NCI-H69 (cell line): Measurements from ENCODE around the gene KRTAP10-9.
A peak's percentile ranks its signal among the peaks of the same experiment; 100 is the strongest.

Experiments
- DNase-seq: peaks from one replicate; lab custom pipeline; 2025; lab: John Stamatoyannopoulos, UW

Gene KRTAP10-9

DNA sequence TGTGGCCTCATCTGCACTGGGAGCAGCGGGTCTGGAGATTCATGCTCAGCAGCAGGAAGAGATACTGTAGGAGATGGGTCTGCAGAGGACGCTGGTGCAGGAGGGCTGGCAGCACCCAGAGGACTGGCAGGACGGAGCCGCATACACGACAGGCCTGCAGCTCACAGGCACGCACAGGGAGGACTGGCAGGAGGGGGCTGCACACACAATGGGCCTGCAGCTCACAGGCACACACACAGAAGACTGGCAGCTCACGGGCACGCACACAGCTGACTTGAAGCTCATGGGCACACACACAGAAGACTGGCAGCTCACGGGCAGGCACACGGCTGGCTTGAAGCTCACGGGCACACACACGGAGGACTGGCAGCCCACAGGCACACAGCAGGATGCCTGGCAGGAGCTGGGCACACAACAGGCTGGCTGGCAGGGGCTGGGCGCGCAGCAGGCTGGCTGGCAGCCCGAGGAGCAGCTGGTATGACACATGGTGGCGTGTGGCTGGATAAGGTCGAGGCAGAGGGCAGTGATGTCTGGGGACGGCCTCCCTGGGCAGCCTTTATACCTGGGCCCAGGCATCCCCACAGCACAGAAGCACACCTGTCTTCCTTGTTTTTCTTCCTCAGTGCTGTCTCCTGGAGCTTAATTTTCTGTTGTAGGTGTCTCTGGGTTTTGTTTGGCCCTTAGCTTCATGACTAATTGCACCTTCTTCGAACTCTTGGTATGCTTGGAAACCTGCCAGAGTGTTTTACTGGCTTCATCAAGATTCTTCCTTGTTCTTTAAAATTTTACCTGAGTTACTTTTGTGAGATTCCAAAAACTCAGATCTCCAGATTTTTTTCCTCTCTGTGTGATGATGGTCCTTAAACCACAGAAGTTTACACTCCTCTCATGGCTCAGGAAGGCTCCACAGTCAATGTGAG is 39.8 kb downstream of the KRTAP10-9 start, which contains the start of gene KRTAP12-2:
TSS of gene KRTAP12-2 (minus strand) at position 527 of the 920 bp plus-strand sequence. CDS start at position 486, 41 bp downstream.
- peak; percentile 96 for DNase-seq

DNA sequence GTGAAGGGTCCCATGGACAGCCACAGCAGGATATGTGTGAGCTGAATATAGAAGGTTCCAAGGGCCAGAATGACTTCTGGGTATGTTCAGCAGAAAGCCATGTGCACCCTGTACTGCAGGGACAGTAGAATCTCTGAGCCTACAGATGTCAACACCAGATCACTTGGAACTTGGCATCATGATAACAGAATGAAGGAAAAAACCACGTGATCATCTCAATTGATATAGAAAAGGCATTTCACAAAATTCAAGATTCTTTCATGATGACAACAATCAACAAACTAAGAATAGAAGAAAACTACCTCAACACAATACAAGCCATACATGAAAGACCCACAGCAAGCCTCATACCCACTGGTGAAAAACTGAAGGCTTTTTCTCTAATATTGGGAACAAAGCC is 40.7 kb downstream of the KRTAP10-9 start:
- DNase-seq: no peak

DNA sequence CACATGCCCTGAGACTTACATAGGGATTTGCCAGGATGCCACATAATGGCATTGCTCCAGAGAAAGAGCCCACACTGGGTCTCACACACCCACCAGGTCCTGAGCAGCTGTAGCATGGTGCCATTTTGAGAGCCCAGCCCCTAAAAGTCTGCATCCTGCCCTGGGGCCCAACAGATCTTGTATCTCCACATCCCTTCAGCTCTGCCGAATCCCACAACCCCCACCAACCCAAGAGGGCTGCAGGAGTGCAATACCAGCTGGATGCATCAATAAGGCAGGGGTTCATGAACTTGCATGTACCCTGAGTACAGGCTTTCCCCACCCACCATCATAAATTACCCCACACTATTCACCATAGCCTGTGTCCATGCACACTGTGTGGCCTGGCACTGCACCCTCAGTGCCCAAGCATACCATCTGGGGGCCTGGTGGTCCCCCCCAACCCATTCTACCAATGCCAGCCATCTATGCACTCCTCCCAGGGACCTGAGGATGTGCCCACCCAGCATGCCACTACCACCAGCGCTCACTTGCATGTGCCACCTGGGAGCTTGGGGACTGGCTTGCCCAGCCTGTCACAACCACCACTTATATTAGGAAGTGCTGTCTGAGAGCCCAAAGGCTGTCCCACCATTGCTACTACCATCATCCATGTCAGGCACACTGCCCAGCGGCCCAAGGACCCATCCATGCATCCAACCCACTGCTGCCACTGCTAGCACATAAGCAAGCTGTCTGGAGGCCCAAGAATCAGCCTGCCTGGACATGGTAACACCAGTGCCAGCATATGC is 43.9 kb downstream of the KRTAP10-9 start:
- DNase-seq: no peak

DNA sequence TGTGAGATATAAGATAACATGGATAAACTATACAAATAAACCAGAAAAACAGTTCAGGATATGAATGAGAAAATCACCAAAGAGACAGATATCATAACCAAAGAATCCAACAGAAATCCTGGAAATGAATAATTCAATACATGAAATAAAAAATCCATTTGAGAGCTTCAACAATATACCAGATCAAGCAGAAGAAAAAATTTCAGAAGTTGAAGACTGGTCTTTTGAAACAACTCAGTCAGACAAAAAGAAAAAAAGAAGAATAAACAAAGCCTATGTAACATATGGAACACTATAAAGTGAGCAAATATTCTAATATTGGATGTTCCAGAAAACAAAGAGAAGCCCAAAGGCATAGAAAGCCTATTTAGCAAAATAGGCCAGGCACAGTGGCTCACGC is 45.0 kb downstream of the KRTAP10-9 start:
- no peak for DNase-seq

DNA sequence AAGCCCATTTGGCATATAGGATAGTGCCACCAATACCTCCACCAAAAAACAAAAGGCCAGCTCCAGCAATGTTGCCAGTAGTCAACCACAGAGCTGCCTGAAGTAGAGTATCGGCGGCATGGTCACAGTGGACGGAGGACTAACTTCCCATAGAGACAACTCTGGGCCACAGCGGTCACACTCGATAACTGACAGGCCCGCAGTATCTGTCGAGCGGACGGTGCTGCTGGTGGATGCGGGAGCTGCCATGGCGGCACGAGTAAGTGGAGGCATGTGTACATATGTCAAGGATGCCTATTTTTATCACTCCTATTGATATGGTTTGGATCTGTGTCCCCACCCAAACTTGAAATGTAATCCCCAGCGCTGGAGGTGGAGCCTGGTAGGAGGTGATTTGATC is 51.0 kb downstream of the KRTAP10-9 start:
- no peak for DNase-seq
